HL-60 (cell line): Measurements from ENCODE around the gene IL1RL1.

Experiments
- GABPA ChIP-seq: IDR thresholded peaks from 2 replicates; pipeline ENCODE4 v1.6.1; 2012; ENCODE audit warnings: low read depth
- POLR2AphosphoS5 ChIP-seq: IDR thresholded peaks from 2 replicates; pipeline ENCODE4 v1.6.1; 2012; ENCODE audit warnings: low read depth
- TF ChIP-seq, protein P1 (sequence below): IDR thresholded peaks from one replicate; pipeline ENCODE4 v1.5.1; 2011; ENCODE audit warnings: low read length, control low read depth, inconsistent platforms; ENCODE audit not compliant: insufficient read depth

DNA sequence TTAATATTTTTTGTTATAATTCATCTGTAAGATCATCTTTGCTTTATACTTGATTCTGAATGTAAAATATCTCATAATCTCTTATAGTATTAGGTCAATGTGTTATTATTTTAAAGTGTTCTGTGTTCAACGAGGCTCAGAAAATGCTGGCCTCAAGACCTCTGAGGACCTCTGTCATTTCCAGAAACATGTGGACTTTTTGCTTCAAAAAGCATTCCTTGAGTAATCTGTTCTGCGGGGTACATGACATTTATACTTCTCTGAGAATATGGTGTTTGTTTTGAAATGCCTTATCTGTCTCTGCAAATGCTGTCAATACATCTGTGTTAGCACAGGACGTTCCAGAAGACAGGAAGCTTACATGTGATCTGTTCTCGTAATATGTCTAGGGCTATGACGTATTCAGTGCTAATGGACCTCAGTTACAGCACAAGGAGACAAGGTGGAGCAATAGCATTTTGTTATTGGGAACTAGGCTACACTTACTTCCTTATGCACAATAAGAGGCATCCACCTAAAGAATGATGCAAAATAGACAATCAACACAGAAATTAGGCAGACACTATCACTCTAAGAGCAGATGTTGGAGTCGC lies 37.6 kb upstream of the IL1RL1 start:
- TF ChIP-seq GABPA: no peak
- TF ChIP-seq, protein P1, sequence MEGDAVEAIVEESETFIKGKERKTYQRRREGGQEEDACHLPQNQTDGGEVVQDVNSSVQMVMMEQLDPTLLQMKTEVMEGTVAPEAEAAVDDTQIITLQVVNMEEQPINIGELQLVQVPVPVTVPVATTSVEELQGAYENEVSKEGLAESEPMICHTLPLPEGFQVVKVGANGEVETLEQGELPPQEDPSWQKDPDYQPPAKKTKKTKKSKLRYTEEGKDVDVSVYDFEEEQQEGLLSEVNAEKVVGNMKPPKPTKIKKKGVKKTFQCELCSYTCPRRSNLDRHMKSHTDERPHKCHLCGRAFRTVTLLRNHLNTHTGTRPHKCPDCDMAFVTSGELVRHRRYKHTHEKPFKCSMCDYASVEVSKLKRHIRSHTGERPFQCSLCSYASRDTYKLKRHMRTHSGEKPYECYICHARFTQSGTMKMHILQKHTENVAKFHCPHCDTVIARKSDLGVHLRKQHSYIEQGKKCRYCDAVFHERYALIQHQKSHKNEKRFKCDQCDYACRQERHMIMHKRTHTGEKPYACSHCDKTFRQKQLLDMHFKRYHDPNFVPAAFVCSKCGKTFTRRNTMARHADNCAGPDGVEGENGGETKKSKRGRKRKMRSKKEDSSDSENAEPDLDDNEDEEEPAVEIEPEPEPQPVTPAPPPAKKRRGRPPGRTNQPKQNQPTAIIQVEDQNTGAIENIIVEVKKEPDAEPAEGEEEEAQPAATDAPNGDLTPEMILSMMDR: no peak
- no peak for TF ChIP-seq POLR2AphosphoS5
